OCI-LY1 (cell line): ENCODE results near the gene SORBS2.

Experiments used
- H2AFZ ChIP-seq: fragments of 200-600 bp; sonication (generic), shearing (Covaris generic); 2 replicates; pipeline ENCODE4 v1.6.0; 2014; ENCODE audit warnings: antibody characterized with exemption, mild to moderate bottlenecking, low read length
- H3F3A ChIP-seq: fragments of 200-600 bp; sonication (generic), shearing (Covaris generic); 2 replicates; pipeline ENCODE4 v1.6.0; 2014; ENCODE audit warnings: mild to moderate bottlenecking, antibody characterized with exemption, low read length, moderate library complexity; ENCODE audit not compliant: insufficient read depth
- H3K27ac ChIP-seq: fragments of 200-600 bp; sonication (generic); 2 replicates; pipeline ENCODE4 v1.5.1; 2014; ENCODE audit warnings: low read length, mixed run types, mild to moderate bottlenecking, low read depth; ENCODE audit not compliant: poor library complexity, severe bottlenecking
- H3K27me3 ChIP-seq: fragments of 200-600 bp; sonication (generic); 2 replicates; pipeline ENCODE4 v1.6.0; 2014; ENCODE audit warnings: antibody characterized with exemption, mild to moderate bottlenecking, low read length, moderate library complexity; ENCODE audit not compliant: insufficient read depth
- H3K36me3 ChIP-seq: fragments of 200-600 bp; sonication (generic); 2 replicates; pipeline ENCODE4 v1.6.1; 2014; ENCODE audit warnings: mild to moderate bottlenecking, antibody characterized with exemption, low read length, moderate library complexity, mixed read lengths; ENCODE audit not compliant: insufficient read depth
- H3K4me1 ChIP-seq: fragments of 200-600 bp; sonication (generic); 2 replicates; pipeline ENCODE4 v1.5.1; 2014; ENCODE audit warnings: mild to moderate bottlenecking, low read length, moderate library complexity; ENCODE audit not compliant: insufficient read depth, severe bottlenecking
- H3K4me2 ChIP-seq: fragments of 200-600 bp; sonication (generic), shearing (Covaris generic); 2 replicates; pipeline ENCODE4 v1.6.1; 2014; ENCODE audit warnings: low read length
- H3K4me3 ChIP-seq: fragments of 200-600 bp; sonication (generic); 2 replicates; pipeline ENCODE4 v1.5.1; 2014; ENCODE audit warnings: low read length, low read depth, mild to moderate bottlenecking, mixed read lengths; ENCODE audit not compliant: poor library complexity, severe bottlenecking
- H3K79me2 ChIP-seq: fragments of 200-600 bp; shearing (Covaris generic); 2 replicates; pipeline ENCODE4 v1.6.1; 2016; ENCODE audit warnings: mixed run types, low read length, mixed read lengths; ENCODE audit not compliant: insufficient read depth
- H3K9ac ChIP-seq: fragments of 200-600 bp; sonication (generic), shearing (Covaris generic); 2 replicates; pipeline ENCODE4 v1.6.1; 2014; ENCODE audit warnings: mild to moderate bottlenecking, low read length, mixed read lengths
- H3K9me2 ChIP-seq: fragments of 200-600 bp; sonication (generic), shearing (Covaris generic); 2 replicates; pipeline ENCODE4 v1.6.1; 2014; ENCODE audit warnings: low read depth, mild to moderate bottlenecking, low read length, mixed read lengths
- H3K9me3 ChIP-seq: fragments of 200-600 bp; shearing (Covaris generic); 2 replicates; pipeline ENCODE4 v1.6.1; 2014; ENCODE audit warnings: low read length, mixed read lengths
- H4K20me1 ChIP-seq: fragments of 200-600 bp; sonication (generic), shearing (Covaris generic); 2 replicates; pipeline ENCODE4 v1.6.0; 2016; ENCODE audit warnings: mild to moderate bottlenecking, low read length; ENCODE audit not compliant: insufficient read depth
- CTCF ChIP-seq: fragments of 200-600 bp; sonication (generic), shearing (Covaris generic); IDR thresholded peaks from 2 replicates; pipeline ENCODE4 v1.5.1; 2017; ENCODE audit warnings: mild to moderate bottlenecking, antibody characterized with exemption, low read length, moderate library complexity, mixed read lengths
- EZH2 ChIP-seq: fragments of 200-600 bp; sonication (generic), shearing (Covaris generic); IDR thresholded peaks from 2 replicates; pipeline ENCODE4 v1.8.0; 2017; ENCODE audit warnings: borderline replicate concordance, mixed run types, mild to moderate bottlenecking, antibody characterized with exemption, low read length, moderate library complexity, mixed read lengths

Gene SORBS2

GRCh38 chr4:185566425-185566824 lies 245.6 kb downstream of the SORBS2 start:
- Histone ChIP-seq H3K4me3 (no peak overlapping the region), H3K9ac (no peak overlapping the region), H3K9me2 (no peaks in the 10 kb centered on the region), H3K4me1 (no peaks in the 10 kb centered on the region), H3F3A (no peaks in the 10 kb centered on the region), H4K20me1 (no peaks in the 10 kb centered on the region), H3K27me3 (peaks cover 3% of the 10 kb centered on the region; the same call in 1 of the 2 replicates), H3K36me3 (no peaks in the 10 kb centered on the region; the same call in 1 of the 2 replicates), H3K9me3 (0 out of 2 replicates have a peak, but pooled peaks cover 4% of the 10 kb centered on the region), H3K79me2 (no peaks in the 10 kb centered on the region), H2AFZ (no peak overlapping the region), H3K4me2 (no peak overlapping the region), H3K27ac (no peak overlapping the region)
- TF ChIP-seq EZH2 = no peak
- TF ChIP-seq CTCF = no peak

- no peak overlapping the region for H2AFZ ChIP-seq
- TF ChIP-seq EZH2 (no peak), CTCF (no peak)
- H3F3A ChIP-seq = no peaks in the 10 kb centered on the region
- H4K20me1 ChIP-seq = no peaks in the 10 kb centered on the region
- H3K9ac ChIP-seq = no peak overlapping the region
- no peak overlapping the region for H3K4me3 ChIP-seq
- peaks cover 3% of the 10 kb centered on the region; the same call in 1 of the 2 replicates for H3K27me3 ChIP-seq
- no peaks in the 10 kb centered on the region; the same call in 1 of the 2 replicates for H3K36me3 ChIP-seq
- no peaks in the 10 kb centered on the region for H3K79me2 ChIP-seq
- H3K27ac ChIP-seq = no peak overlapping the region
- 0 out of 2 replicates have a peak, but pooled peaks cover 4% of the 10 kb centered on the region for H3K9me3 ChIP-seq
- no peak overlapping the region for H3K4me2 ChIP-seq
- H3K4me1 ChIP-seq = no peaks in the 10 kb centered on the region
- no peaks in the 10 kb centered on the region for H3K9me2 ChIP-seq
Observed at GRCh38 chr4:185565696-185566095, 246.3 kb downstream of the SORBS2 start.

- H3K27me3 ChIP-seq = peaks cover 3% of the 10 kb centered on the region; the same call in 1 of the 2 replicates
- H3K4me1 ChIP-seq = no peaks in the 10 kb centered on the region
- H3F3A ChIP-seq = no peaks in the 10 kb centered on the region
- TF ChIP-seq CTCF (no peak), EZH2 (no peak)
- no peak overlapping the region for H3K4me3 ChIP-seq
- H3K9ac ChIP-seq = no peak overlapping the region
- no peak overlapping the region for H3K27ac ChIP-seq
- no peaks in the 10 kb centered on the region for H3K9me2 ChIP-seq
- no peak overlapping the region for H2AFZ ChIP-seq
- H3K36me3 ChIP-seq = no peaks in the 10 kb centered on the region; the same call in 1 of the 2 replicates
- H3K4me2 ChIP-seq = no peak overlapping the region
- 0 out of 2 replicates have a peak, but pooled peaks cover 4% of the 10 kb centered on the region for H3K9me3 ChIP-seq
- no peaks in the 10 kb centered on the region for H3K79me2 ChIP-seq
- no peaks in the 10 kb centered on the region for H4K20me1 ChIP-seq
Observed at GRCh38 chr4:185564349-185564748, 247.6 kb downstream of the SORBS2 start.
